ENCODE measurements around the gene GRIP2.

The GRIP2 gene

GRCh38 chr3:14463330-14464140 lies 76.6 kb downstream of the GRIP2 start:
- no peak for FAIRE-seq

DNA sequence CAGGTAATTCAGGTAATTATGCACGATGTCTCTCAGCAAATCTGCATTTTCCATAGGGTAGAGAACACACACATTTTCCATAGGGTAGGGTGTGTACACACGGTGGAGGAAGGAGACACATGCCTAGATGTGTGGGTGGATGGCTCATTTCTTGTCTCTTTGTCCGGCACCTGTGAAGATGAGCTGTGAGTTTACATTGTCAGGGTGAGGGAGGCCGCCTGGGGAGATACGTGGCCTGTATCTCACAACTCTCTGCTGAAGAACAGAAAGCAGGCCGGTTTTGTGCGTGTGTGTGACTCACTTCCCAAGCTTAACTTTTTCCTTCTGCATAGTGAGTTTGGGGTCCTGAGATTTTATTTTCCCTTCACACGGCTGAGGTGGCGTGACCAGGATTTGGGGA lies 77.4 kb downstream of the GRIP2 start:
- no peak for FAIRE-seq

GRCh38 chr3:14461748-14462324 lies 78.3 kb downstream of the GRIP2 start:
- FAIRE-seq: no peak

- FAIRE-seq: no peak
Observed at GRCh38 chr3:14461006-14461747, 79.0 kb downstream of the GRIP2 start.

- FAIRE-seq: no peak
Observed at GRCh38 chr3:14460342-14461005, 79.7 kb downstream of the GRIP2 start.

- FAIRE-seq: no peak
Observed at GRCh38 chr3:14459787-14460186, 80.4 kb downstream of the GRIP2 start.

DNA sequence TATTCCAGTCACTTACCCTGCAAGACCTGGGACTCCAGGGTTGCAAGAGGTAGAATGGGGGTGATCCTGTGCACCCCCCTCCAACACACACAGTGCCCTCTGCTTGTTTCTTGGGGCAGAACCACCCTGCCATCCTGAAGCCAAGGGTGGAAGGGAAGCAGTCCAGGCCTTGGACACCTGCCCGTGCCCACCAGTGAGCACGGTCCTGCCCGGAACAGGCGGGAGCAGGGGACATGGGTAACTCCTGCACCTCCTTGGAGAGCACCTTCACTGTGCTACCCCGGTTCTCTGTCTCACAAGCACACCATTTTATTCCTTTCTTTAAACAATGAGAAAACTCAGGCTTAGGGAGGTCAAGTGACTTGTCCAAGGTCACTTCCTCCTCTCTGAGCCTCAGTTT lies 80.8 kb downstream of the GRIP2 start:
- no peak for FAIRE-seq

DNA sequence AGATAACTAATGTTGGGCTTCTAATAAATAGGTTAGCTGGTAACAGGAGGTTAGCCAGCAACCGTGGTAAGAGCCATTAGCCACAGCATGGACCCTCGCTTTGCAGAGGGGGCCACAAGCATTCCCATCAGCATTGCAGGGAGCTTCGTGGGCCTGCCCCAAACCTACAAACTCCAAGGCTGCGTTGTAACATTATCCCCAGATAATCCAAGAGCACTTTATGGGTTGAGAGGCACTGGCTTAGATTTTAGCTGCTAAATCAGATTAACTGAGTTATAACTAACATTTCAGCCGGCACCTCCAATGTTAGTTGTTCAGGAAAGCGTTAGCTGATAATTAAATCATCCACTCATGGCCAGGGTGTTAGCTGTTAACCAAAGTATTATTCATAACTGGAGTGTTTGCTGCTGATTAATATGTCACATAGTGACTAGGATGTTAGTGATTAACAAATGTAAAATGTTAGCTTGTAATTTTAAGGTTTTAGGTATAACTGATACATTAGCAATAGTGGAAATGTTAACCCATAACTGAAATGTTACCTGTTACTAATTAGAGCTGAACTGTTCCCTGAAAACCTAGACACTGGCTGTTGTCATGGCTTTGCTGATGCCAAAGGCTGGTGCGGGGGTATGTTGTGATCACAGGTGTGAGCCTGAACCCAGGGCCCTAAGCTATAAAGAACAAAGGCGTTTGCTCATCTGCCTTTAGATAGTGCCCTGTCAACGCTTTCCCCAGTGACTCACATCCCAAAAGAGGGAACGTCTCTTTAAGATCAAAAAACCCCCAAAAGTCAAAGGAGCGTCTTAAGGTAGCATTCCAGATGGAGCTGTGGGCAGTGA lies 81.5 kb downstream of the GRIP2 start:
- no peak for FAIRE-seq

DNA sequence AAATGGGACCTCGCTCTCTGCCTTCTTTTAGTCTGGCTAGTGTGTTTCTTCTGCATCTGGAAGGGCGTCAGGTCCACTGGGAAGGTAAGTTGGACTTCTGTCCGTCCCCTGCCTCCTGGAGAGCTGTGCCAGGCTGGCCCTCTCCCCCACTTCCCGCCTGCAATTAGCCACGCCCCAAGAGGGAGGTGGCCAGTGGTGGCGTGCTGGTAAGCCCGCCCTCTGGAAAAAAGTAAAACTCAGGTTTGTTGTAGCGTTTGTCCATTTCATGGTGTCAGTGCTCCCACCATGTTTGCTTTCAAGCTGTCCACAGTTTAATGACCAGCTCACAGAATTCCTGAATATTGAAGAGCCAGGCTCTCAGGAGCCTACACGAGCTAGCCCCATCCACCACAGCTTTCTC lies 82.1 kb downstream of the GRIP2 start:
- FAIRE-seq: no peak

DNA sequence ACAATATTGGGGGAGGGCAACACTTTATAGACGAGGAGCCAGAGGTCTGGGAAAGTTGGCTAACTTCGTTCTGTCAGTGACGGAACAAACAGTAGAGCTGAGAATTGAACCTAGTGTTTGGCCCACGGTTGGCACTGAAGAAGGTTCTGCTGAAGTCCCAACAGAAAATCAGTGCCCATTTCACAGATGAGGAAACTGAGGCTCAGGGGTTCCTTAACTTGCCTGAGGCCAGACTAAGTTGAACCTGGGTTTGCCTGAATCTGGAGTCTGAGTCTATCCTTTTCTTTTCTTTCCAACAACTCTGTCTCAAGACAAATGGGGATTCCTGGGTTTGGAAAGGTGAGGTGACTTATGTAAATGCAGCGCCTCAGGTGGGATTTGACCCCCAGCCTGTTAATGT lies 82.7 kb downstream of the GRIP2 start:
- FAIRE-seq: no peak

DNA sequence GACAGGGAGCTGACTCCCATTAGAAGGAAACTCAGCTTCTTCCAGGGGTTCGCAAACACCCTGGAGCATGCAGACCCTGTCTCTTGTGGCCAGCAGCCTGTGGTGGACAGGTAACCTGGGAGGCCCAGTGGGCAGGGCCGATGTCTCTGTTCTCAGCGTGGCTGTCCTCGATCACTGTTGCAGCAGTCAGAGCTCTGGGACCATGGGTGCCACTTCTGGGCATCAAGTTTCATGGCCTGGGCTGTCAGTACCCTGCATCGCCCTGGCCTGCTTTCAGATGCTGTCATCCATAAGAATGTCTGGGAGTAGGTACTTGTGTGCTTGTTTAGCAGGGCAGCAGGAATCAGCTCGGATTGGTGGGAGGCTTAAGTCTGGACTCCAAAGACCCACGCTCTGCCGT lies 83.3 kb downstream of the GRIP2 start:
- no peak for FAIRE-seq

- no peak for FAIRE-seq
Observed at GRCh38 chr3:14455571-14456317, 84.4 kb downstream of the GRIP2 start.

GRCh38 chr3:14454639-14455310 lies 85.4 kb downstream of the GRIP2 start:
- no peak for FAIRE-seq

DNA sequence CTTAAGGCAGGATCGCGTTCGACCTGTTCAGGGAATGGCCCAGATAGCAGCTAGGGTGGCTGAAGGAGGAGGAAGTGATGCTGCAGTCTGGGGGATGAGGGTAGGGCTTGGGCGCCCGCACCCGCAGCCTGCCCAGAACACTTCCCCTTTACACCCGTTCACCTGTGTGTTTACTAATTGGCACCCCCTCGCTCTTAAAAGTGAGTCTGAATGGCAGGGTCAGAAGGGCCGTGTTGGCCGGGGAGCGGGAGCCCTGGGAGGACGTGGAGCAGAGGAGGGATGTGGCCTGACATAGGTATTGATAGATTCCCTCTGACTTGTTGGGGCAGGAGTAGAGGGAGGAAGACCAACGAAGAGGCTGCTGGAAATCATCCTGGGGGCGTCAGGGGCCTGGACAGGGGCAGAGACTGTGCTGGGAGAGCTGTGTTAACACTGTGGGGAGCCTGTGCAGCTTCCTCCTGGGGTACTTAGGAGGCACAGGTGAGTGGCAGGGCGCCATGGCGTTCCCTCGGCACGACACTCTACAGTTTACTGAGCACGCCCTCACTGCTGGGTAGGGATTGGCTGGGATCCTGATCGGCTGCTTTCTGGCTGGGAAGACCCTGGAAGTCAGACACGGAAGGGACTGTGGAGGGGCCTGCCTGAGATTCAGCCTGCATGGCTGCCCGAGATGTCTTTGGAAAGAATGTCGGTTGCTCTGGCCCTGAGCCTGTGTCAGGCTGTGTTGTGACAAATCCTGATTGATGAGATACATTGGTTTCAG lies 86.1 kb downstream of the GRIP2 start:
- no peak for FAIRE-seq

DNA sequence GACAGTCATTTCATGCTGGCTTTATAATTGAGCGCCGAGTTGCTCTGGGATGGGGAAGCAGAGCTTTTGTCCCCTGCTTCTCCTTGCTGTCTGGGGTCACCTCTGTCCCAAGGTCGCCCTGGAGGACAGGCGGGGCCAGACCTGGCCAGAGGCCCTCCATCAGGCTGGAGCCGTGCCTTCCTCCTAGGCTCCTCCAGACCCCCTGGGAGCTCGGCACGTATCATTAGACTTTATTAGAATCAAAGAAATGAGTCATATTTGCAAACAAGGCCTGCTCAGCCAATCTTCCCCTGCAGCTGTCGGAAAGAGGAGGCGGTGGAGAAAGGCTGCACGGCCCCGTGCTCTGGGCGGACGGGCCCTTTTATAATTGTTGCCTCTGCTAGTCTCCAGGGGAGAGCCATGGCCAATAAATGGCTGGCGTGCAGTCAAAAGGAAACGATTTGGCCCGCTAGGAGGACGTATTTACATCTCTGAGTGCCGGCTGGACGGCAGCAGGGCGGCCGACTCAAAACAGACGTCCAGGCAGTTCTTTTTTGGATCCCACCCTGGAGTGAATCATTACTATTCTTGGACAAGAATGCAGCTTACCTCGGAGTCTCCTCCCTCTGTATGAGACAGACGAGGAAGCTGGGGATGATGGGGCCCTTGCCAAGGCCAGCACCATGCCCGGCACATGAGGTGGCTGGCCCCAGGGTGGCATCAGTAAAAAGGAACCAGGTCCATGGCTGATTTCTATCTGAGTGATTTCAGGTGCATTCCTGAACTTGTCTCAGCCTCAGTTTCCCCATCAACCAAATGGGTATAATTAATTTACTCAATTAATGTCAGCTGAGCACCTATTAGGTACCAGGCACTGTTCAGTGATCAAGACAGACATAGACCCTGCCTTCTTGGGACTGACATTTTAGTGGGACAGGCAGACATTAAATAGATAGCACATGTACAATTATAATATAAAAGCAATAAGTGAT lies 87.1 kb downstream of the GRIP2 start:
- no peak for FAIRE-seq

DNA sequence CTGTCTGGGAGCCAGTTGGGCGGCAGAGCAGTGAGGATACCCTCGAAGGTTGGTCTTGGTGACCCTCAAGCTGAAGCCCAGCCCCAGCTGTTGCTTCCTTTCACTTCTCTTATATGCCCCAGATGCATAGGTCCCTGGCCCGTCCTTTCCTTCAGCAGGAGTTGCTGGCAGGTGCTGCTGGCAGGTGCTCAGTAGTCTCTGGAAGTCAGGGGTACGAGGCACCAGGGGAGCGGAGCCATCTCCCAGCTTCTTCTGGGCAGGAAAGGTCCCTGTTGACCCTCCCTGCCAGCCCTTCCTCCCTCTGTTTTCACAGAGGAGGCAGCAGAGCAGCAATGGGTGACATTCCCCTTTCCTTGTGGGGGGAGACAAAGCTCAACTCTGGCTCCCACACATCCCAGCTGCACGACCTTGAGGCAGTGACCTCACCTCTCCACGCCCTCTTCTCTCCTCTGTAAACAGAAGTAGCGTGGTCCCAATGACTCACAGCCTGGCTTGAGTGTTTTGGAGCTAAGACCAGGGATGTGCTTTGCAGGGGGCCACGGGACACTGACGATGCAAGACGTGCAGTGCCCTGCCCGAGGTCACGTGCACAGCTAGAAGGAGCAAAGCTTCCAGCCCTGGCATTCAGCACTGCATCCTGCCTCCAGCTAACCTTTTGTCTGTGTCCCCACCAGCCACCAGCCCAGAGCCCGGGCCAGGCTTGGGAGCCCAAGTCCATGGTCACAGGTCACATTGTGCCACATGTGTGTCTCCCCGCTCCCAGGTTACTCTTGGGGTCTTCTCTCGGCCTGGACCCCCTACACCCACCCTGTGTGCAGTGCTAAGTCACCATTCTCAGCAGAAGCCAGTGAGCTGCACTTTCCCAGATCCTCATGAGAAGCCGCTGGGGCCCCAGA lies 88.0 kb downstream of the GRIP2 start:
- FAIRE-seq: no peak

- no peak for FAIRE-seq
Observed at GRCh38 chr3:14450922-14451606, 89.1 kb downstream of the GRIP2 start.

Data from A204.1 (cell line).